ENCODE results near the gene FRY. TPM values are rescaled to one million over a fixed set of nuclear protein-coding genes. Genes with fewer than 3 reads are reported as not detected.

FRY gene
- total and polyA plus RNA-seq, 2 of the 13 experiments (the other 11 are each of a cell fraction or from before 2014, with no cell fraction given), result 8.2 to 13.1 TPM

DNA sequence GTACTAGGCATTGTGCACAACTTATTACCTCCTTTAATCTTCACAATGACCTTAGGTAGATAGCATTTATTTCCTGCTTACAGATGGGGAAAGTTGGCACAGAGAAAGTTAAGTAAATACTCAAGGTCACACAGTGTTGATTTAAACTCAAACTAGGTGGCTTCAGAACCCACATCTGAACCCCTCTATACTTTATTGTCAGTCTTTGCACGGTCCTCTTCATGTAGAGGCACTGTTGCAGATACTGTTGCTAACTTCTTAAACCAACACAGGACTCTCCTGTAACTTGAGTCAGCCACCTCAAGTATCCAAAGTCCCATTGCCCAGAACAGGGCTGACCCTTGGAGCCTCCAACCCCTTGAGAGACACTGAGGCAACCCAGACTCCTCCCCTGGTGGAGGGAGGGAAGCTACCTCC lies 48.8 kb downstream of the FRY start (continued):
- TF ChIP-seq CHD4 (IDR thresholded peaks at IDR 0.05; ENCODE audit: borderline replicate concordance, low read length) (peak; percentile 36; the same call in 1 of the 2 replicates), ARID3A (IDR thresholded peaks at IDR 0.05; ENCODE audit: low read depth, low read length) (peak; percentile 70), ISL2 (CRISPR knock-in tag; IDR thresholded peaks at IDR 0.05) (peak; percentile 97), ZBTB14 (CRISPR knock-in tag; IDR thresholded peaks at IDR 0.05) (no peak), HOMEZ (CRISPR knock-in tag; IDR thresholded peaks at IDR 0.05; ENCODE audit: low read depth) (peak; percentile 55; the same call in 1 of the 2 replicates), XRCC5 (optimal IDR thresholded peaks at IDR 0.05; ENCODE audit: low read length) (no peak), HOXA3 (CRISPR knock-in tag; IDR thresholded peaks at IDR 0.05) (peak; percentile 21; the same call in 1 of the 2 replicates), ZFY (CRISPR knock-in tag; IDR thresholded peaks at IDR 0.05) (no peak), HMG20A (CRISPR knock-in tag; IDR thresholded peaks at IDR 0.05; ENCODE audit: borderline replicate concordance) (peak; percentile 93), HDAC1 (CRISPR knock-in tag; IDR thresholded peaks at IDR 0.05) (0 out of 2 replicates have a peak, but pooled peaks have one; percentile 34), RXRB (CRISPR knock-in tag; IDR thresholded peaks at IDR 0.05; ENCODE audit: borderline replicate concordance) (peak; percentile 87), ZNF530 (CRISPR knock-in tag; IDR thresholded peaks at IDR 0.05; ENCODE audit: low read depth) (no peak), CEBPB (IDR thresholded peaks at IDR 0.05; ENCODE audit: borderline replicate concordance, low read depth, low read length) (no peak), NFRKB (IDR thresholded peaks at IDR 0.05) (no peak), YEATS4 (CRISPR knock-in tag; IDR thresholded peaks at IDR 0.05; ENCODE audit: borderline replicate concordance) (0 out of 2 replicates have a peak, but pooled peaks have one; percentile 24), ZNF644 (CRISPR knock-in tag; IDR thresholded peaks at IDR 0.05; ENCODE audit: low read depth) (peak; percentile 60; the same call in 1 of the 2 replicates), MED1 (CRISPR knock-in tag; IDR thresholded peaks at IDR 0.05) (peak; percentile 80), STAG1 (CRISPR knock-in tag; IDR thresholded peaks at IDR 0.05) (0 out of 2 replicates have a peak, but pooled peaks have one; percentile 8), ZNF337 (CRISPR knock-in tag; IDR thresholded peaks at IDR 0.05; ENCODE audit: borderline replicate concordance, low read depth) (no peak)
- TF ChIP-seq, protein P1, sequence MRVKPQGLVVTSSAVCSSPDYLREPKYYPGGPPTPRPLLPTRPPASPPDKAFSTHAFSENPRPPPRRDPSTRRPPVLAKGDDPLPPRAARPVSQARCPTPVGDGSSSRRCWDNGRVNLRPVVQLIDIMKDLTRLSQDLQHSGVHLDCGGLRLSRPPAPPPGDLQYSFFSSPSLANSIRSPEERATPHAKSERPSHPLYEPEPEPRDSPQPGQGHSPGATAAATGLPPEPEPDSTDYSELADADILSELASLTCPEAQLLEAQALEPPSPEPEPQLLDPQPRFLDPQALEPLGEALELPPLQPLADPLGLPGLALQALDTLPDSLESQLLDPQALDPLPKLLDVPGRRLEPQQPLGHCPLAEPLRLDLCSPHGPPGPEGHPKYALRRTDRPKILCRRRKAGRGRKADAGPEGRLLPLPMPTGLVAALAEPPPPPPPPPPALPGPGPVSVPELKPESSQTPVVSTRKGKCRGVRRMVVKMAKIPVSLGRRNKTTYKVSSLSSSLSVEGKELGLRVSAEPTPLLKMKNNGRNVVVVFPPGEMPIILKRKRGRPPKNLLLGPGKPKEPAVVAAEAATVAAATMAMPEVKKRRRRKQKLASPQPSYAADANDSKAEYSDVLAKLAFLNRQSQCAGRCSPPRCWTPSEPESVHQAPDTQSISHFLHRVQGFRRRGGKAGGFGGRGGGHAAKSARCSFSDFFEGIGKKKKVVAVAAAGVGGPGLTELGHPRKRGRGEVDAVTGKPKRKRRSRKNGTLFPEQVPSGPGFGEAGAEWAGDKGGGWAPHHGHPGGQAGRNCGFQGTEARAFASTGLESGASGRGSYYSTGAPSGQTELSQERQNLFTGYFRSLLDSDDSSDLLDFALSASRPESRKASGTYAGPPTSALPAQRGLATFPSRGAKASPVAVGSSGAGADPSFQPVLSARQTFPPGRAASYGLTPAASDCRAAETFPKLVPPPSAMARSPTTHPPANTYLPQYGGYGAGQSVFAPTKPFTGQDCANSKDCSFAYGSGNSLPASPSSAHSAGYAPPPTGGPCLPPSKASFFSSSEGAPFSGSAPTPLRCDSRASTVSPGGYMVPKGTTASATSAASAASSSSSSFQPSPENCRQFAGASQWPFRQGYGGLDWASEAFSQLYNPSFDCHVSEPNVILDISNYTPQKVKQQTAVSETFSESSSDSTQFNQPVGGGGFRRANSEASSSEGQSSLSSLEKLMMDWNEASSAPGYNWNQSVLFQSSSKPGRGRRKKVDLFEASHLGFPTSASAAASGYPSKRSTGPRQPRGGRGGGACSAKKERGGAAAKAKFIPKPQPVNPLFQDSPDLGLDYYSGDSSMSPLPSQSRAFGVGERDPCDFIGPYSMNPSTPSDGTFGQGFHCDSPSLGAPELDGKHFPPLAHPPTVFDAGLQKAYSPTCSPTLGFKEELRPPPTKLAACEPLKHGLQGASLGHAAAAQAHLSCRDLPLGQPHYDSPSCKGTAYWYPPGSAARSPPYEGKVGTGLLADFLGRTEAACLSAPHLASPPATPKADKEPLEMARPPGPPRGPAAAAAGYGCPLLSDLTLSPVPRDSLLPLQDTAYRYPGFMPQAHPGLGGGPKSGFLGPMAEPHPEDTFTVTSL (CRISPR knock-in tag; IDR thresholded peaks at IDR 0.05; ENCODE audit: borderline replicate concordance), result peak; percentile 86; the same call in 1 of the 2 replicates

Data from HepG2 (cell line).